Measurements from ENCODE around the gene HGD.

The HGD gene

GRCh38 chr3:120684896-120685295, 2.9 kb upstream of the HGD start:
- DNase-seq (ENCODE audit: low read depth) = no peak
- no peak overlapping the region for H3K4me3 ChIP-seq (ENCODE audit: low read depth, low read length)
- no peak for TF ChIP-seq CTCF (conservative IDR thresholded peaks at IDR 0.05; ENCODE audit: low read depth, low read length)

DNA sequence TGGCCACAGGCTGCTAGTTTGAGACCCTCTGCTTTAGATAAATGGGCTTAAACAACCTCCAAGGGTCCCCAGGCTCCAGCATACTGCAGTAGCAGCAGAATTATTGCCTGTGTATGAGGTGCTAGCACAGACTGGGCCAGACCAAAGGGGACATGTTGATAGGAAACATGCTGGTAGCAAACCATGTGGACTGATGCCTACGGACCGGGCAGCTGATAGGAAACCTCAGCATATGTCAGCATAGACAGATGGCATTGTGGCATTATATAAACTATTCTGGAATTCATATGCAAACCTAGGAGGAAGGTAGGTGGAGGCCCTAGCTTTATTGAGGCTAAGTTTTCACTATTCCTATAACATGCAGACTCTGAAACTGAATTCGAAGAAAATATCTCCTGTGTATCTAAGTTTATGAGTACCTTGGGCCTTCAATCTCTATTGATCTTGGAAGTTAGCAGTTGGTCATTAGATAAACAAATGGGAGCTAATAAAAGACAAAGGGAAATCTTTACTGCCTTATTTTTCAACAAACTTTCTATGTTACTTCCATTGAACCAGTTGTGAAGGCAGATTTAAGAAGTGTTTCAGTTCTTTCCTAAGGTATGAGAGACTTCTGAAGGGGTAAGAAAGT, 1.7 kb upstream of the HGD start:
- DNase-seq (ENCODE audit: low read depth) = no peak
- H3K4me3 ChIP-seq (ENCODE audit: low read depth, low read length) = no peak overlapping the region
- TF ChIP-seq CTCF (conservative IDR thresholded peaks at IDR 0.05; ENCODE audit: low read depth, low read length) = no peak

DNA sequence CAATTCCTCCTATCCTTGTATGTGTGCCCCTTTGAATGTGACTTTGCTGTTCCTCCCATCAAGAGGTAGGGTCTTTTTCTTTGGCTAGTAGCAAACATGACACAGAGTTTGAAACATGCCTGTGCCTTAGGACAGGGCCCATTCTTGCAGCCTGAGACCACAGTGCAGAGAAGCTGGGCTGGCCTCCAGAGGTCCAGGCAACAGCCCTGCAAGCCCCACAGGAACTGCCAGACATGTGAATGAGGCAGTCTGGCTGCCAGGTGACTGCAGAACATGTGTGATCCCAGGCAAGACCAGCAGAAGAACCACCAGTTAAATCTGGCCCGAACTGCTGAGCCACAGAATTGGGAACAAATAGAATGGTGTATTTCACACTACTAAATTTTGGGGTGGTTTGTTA, 1.2 kb upstream of the HGD start:
- TF ChIP-seq CTCF (conservative IDR thresholded peaks at IDR 0.05; ENCODE audit: low read depth, low read length) = no peak
- peak; percentile 33 for DNase-seq (ENCODE audit: low read depth)
- H3K4me3 ChIP-seq (ENCODE audit: low read depth, low read length) = no peak overlapping the region

- no peak for DNase-seq (ENCODE audit: low read depth)
- no peak for TF ChIP-seq CTCF (conservative IDR thresholded peaks at IDR 0.05; ENCODE audit: low read depth, low read length)
- no peak overlapping the region for H3K4me3 ChIP-seq (ENCODE audit: low read depth, low read length)
Measured at GRCh38 chr3:120681506-120682038, 467 bp downstream of the HGD start.

DNA sequence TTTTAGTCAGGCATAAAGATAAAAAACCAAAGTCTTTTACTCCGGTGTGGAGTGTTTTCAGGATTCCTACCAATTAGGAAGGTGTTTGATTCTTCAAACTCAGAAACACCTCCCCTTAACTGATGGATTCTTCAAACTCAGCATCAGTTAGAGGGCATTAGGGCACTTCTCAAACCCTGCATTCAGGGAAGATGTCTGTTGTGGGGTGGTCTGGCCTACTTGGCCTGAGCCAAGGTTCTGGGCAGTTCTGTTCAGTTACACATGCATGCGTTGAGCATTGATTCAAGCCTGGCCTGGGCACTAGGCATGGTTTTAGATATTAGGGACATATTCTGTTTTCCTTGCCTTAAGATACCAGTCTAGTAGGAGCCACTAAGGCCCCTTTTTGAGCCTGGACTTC, 1.0 kb downstream of the HGD start:
- no peak overlapping the region for H3K4me3 ChIP-seq (ENCODE audit: low read depth, low read length)
- no peak for DNase-seq (ENCODE audit: low read depth)
- no peak for TF ChIP-seq CTCF (conservative IDR thresholded peaks at IDR 0.05; ENCODE audit: low read depth, low read length)

DNA sequence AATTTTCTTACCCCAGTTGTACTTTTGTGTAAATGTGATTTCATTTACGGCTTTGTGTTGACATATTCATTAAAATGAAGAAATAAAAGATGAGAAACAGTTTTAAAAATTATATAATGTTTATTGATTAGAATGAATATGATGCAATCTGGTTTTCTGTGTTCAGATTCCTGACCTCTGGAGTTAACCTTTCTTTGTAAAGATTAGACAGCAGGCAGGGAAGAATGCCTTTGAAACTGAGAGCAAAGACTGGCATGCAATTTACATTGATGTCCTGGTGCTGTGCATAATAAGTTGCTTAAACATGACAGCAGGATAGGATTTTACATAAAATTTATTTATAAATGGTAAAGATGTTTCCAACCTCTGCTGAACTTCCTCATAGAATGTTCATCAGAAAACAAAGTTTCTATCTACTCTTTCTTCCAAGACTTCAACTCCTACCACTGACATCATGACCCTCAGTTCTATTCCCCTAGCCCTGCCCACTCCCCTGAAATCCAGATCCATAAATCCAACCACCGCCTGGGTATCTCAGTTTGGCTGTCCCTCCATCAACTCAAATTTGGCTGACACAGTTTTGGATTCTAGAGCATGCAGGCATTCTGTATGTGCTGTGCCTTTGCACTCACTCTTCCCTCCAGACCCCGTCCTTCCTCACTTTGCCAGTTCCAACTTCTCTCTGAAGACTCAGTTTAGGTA, 1.7 kb downstream of the HGD start:
- no peak for DNase-seq (ENCODE audit: low read depth)
- H3K4me3 ChIP-seq (ENCODE audit: low read depth, low read length) = no peak overlapping the region
- TF ChIP-seq CTCF (conservative IDR thresholded peaks at IDR 0.05; ENCODE audit: low read depth, low read length) = no peak

GRCh38 chr3:120678984-120679383, 3.1 kb downstream of the HGD start:
- H3K4me3 ChIP-seq (ENCODE audit: low read depth, low read length) = peak overlapping the region; percentile 3
- DNase-seq (ENCODE audit: low read depth) = peak; percentile 40
- TF ChIP-seq CTCF (conservative IDR thresholded peaks at IDR 0.05; ENCODE audit: low read depth, low read length) = no peak
